Measurements from ENCODE around the gene RPL26.
"Not testable (repeated sequence)": the region's sequence is repeated elsewhere in the genome, so short reads cannot be mapped to it uniquely, and the experiment has no call there.

RPL26 gene

GRCh38 chr17:8362651-8363332, 20.2 kb downstream of the RPL26 start:
- DNase-seq = no peak

GRCh38 chr17:8360751-8361150, 22.2 kb downstream of the RPL26 start:
- no peak for DNase-seq

- no peak for DNase-seq
Measured at GRCh38 chr17:8360260-8360659, 22.7 kb downstream of the RPL26 start.

GRCh38 chr17:8359769-8360168, 23.2 kb downstream of the RPL26 start:
- DNase-seq = no peak

GRCh38 chr17:8357910-8358309, 25.1 kb downstream of the RPL26 start:
- no peak for DNase-seq

- DNase-seq = no peak
Measured at GRCh38 chr17:8354236-8354635, 28.8 kb downstream of the RPL26 start.

- no peak for DNase-seq
Measured at GRCh38 chr17:8353736-8354135, 29.3 kb downstream of the RPL26 start.

- no peak for DNase-seq
Measured at GRCh38 chr17:8350339-8350738, 32.7 kb downstream of the RPL26 start.

GRCh38 chr17:8347001-8347400, 36.0 kb downstream of the RPL26 start:
- DNase-seq = not testable (repeated sequence)

GRCh38 chr17:8345951-8346665, 36.9 kb downstream of the RPL26 start:
- no peak for DNase-seq

GRCh38 chr17:8345052-8345690, 37.8 kb downstream of the RPL26 start:
- DNase-seq = no peak

GRCh38 chr17:8341456-8341855, 41.5 kb downstream of the RPL26 start:
- DNase-seq = no peak

GRCh38 chr17:8339540-8339939, 43.5 kb downstream of the RPL26 start, which contains the start of gene ODF4:
ODF4 (plus strand) TSS chr17:8339840; CDS start chr17:8340052, 212 bp downstream.
- no peak for DNase-seq

- no peak for DNase-seq
Measured at GRCh38 chr17:8338753-8339140, 44.2 kb downstream of the RPL26 start.

- no peak for DNase-seq
Measured at GRCh38 chr17:8337802-8338752, 44.9 kb downstream of the RPL26 start.

- no peak for DNase-seq
Measured at GRCh38 chr17:8333281-8333680, 49.7 kb downstream of the RPL26 start.

- no peak for DNase-seq
Measured at GRCh38 chr17:8332688-8333087, 50.3 kb downstream of the RPL26 start.

- DNase-seq = no peak
Measured at GRCh38 chr17:8332128-8332527, 50.9 kb downstream of the RPL26 start.

Data from left hindlimb (tissue), 1 donor.